Anterior cingulate cortex (tissue), 58 donors: ENCODE data around the gene BLOC1S1.
A peak's percentile ranks its signal among the peaks of the same experiment; 100 is the strongest.

Source experiments
- DNase-seq, 58 donors: peaks; one replicate each; lab custom pipeline; 2025; lab: John Stamatoyannopoulos, UW

BLOC1S1 gene

GRCh38 chr12:55707219-55707671 lies 8.6 kb upstream of the BLOC1S1 start:
- DNase-seq, result peak in 3 of 58 donors; percentile 24 to 46 (median 43)

- DNase-seq, result peak in 54 of 58 donors; percentile 11 to 79 (median 56)
Measured at GRCh38 chr12:55707841-55708694, 7.8 kb upstream of the BLOC1S1 start, which contains the start of gene ITGA7. TSS of gene ITGA7 (minus strand) at chr12:55707904. CDS start at chr12:55707682, 222 bp downstream.

- no peak for DNase-seq
Measured at GRCh38 chr12:55708695-55709233, 7.1 kb upstream of the BLOC1S1 start.

- peak in 40 of 58 donors; percentile 13 to 90 (median 52) for DNase-seq
Measured at GRCh38 chr12:55711786-55712553, 3.9 kb upstream of the BLOC1S1 start.

- DNase-seq, result peak in 2 of 58 donors; percentile 10 to 11
Measured at GRCh38 chr12:55712700-55713415, 3.0 kb upstream of the BLOC1S1 start.

- DNase-seq, result no peak
Measured at GRCh38 chr12:55713721-55714120, 2.1 kb upstream of the BLOC1S1 start.

- no peak for DNase-seq
Measured at GRCh38 chr12:55715169-55715764, 579 bp upstream of the BLOC1S1 start.

- DNase-seq, result peak in 1 of 58 donors; percentile 70
Measured at GRCh38 chr12:55716582-55716957, 724 bp downstream of the BLOC1S1 start.

- peak in 9 of 58 donors; percentile 13 to 57 (median 27) for DNase-seq
Measured at GRCh38 chr12:55717011-55718007, 1.5 kb downstream of the BLOC1S1 start.

GRCh38 chr12:55718015-55718414 lies 2.2 kb downstream of the BLOC1S1 start:
- DNase-seq, result no peak

- no peak for DNase-seq
Measured at GRCh38 chr12:55718624-55719275, 2.9 kb downstream of the BLOC1S1 start.

- no peak for DNase-seq
Measured at GRCh38 chr12:55719371-55719770, 3.5 kb downstream of the BLOC1S1 start.

GRCh38 chr12:55720071-55720564 lies 4.3 kb downstream of the BLOC1S1 start, which contains the start of gene RDH5:
TSS of gene RDH5 (plus strand) at chr12:55720393. CDS start at chr12:55721185, 792 bp downstream.
- DNase-seq, result peak in 28 of 58 donors; percentile 14 to 76 (median 30)

- DNase-seq, result peak in 50 of 58 donors; percentile 12 to 82 (median 54)
Measured at GRCh38 chr12:55720894-55721444, 5.1 kb downstream of the BLOC1S1 start.

- peak in 3 of 58 donors; percentile 14 to 31 (median 23) for DNase-seq
Measured at GRCh38 chr12:55721601-55722213, 5.9 kb downstream of the BLOC1S1 start.

GRCh38 chr12:55722948-55723347 lies 7.1 kb downstream of the BLOC1S1 start:
- no peak for DNase-seq
